HG03103 (cell line): Measurements from ENCODE around the gene EGLN1.

ENCODE experiments used
- ATAC-seq: cut with Tn5 transposase; IDR thresholded peaks from one replicate; pipeline ENCODE4 v1.9.1; 2021; ENCODE audit warnings: low read depth; ENCODE audit not compliant: unreplicated experiment

The EGLN1 gene

DNA sequence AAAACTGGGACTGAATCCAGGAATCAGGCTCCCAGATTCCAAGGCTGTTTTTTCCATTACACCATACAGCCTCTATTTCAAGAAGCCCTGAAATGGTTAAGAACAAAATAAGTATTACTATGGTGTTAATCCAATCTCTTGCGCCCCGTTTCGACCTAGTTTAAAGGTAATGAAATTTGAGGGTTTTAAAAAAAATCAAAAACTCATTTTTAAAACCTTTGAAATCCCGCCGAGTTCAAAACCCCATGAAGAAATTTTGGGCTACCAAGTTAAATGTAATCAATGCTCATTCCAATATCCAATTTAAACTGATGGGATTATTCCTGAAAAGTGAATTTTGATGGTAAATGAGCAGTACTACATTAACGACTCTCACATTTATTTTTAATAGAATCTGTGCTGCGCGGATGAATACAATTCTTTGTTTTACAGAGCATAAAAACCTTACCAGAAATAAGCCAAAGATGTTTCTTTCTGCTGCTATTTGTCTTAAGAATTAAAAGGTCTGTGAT, 767 bp upstream of the EGLN1 start:
- ATAC-seq, result no peak

DNA sequence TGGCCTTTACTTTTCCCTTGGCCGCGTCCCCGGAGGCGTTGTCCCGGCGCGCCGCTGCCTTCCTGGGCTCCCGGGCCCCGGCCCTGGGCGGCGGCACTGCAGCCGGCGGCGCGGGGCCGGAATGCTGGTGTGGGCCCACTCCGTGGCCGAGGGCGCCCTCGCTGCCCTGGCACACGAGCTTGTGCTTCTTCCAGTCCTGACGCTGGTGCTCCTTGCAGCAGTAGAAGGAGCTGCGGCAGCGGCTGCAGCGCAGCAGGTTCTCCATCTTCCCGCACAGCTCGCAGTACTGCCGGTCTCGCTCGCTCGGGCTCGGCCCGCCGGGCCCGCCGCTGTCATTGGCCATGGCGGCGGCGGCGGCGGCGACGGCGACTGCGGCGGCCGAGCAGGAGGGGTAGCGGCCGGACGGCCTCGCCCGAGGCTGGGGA, 529 bp downstream of the EGLN1 start:
- ATAC-seq, result peak; percentile 15

DNA sequence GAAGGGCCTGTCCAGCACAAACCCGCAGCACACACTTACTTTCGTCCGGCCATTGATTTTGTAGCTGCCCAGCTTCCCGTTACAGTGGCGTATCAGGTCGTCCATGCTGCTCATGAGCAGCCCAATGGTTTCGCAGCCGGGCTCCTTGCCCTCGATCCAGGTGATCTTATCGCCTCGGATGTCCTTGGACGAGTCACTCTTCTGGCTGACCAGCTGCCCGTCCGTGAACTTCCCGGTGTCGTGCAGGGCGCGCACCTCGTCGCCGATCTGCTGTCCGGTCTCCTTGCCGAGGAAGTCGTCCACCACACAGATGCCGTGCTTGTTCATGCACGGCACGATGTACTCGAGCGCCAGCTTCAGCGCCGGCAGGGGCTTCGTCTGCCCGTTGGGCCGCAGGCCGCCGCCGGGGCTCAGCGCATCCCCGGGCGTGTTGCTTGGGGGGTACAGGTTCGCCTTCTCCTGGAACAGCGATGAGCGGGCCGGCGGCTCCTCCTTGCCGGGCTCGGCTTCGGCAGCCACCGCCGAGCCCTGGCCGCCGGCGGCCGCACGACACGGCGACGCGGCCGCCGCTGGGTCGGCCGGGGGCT, 1.0 kb downstream of the EGLN1 start:
- ATAC-seq, result peak; percentile 5

DNA sequence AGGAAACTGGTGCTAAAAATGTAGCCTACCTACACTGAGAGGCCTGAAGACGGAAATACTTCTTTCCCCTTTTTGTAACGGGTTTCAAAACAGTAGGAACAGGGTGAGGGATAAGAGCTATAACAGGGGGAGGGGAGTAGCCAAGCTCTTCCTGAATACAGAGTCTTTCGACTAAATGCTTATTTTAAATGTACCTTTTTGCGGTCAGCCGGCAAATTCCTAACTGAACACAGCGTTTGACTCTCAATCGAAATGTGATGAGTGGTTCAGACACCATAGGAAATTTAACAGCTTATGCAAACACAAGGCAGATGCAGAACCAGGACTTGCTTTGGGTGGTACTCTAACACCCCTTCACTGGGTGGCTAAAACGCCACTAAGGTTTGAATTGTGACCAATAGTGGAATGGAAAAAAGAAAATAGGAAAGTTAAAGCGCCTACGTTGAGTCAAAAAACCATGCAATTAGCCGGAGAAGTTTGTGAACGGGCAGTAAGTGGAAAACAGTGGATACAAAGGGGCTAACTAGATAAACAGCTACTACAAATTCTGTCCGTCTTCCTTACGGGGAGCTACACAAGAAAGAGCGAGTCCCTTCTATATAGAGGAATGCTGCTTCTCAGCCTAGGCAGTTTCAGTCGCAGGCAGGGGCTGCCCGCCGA, 1.7 kb downstream of the EGLN1 start:
- no peak for ATAC-seq

DNA sequence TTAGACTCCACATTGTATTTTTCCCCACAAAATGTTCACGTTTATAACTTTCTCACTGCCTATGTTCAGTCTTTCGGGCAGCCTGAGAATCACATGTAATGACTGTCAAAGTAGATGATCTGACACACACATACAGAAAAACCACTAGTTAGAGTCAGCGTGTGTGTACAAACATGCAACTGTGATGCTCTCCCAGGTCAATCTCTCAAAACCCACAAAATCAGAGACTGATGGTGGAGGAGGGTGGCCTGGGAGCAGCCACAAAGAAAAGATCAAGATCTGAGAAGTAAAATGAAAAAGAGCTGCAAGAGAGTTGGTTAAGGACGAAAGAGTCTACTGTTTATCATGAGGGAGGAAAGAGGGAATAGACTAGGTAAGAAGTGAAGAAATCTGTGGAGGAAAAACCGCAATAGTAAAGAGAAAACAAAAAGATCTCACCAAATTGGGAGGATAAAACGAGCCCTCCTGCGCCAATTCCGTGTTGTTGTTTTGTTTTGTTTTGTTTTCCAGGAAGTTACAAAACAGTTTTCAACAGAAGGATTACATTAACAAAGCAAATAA, 2.3 kb downstream of the EGLN1 start:
- ATAC-seq, result no peak

DNA sequence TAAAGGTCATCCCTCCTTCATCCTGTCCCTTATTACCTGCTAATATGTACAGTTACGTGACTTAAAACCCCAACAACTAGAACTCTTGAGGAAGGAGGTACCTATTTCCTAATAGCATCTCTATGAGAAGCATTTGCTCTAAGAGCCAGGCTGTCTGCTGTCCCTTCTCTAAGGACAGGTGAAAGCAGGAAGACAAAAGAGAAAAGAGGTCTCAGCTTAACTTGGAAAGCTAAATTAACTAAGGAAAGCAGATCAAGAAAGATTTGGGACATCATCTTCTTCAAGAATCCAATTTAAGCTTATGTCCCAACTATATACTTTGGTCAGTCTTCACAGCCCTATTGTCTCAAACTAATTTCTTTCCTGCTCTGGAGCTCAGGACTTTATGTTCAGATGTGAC, 2.9 kb downstream of the EGLN1 start:
- no peak for ATAC-seq

DNA sequence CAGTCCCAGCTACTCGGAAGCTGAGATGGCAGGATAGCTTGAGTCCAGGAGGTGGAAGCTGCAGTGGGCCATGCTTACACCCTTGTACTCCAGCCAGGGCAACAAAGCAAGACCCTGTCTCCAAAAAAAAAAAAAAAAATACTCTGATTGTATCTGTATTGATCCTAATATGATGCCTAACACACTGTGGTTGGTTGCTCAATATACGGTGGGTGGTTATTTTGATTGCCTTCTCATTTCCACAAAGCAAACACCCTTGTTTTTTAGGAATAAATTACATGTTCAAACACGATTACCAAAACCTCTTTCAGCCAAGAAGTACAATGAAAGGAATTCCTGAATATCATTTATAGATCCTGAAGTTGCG, 3.4 kb downstream of the EGLN1 start:
- ATAC-seq, result no peak

DNA sequence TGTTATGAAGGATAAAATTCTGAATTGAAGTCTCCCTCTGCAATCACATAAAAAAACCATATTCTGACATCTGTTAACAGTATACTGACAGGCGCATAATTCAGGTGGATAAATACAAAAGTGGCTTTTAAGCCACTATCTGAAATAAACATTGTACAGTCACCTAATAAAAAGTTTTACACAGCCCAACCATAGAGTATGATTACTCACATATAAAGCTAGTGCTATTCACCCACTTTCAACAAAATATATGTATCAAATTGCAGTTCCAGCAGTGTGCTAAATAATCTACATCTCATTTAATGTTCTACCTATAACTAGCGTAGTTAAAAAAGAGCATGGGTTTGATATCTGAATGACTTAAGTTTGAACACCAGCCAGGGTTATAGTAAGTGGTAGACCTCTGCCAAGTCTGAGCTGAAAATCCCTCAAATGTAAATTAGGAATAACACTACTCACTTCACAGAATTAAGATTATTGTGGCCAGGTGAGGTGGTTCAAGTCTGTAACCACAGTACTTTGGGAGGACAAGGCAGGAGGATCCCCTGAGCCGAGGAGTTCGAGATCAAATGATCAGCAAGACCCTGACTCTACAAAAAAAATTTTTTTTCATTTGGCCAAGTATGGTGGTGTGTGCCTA, 3.9 kb downstream of the EGLN1 start:
- no peak for ATAC-seq

DNA sequence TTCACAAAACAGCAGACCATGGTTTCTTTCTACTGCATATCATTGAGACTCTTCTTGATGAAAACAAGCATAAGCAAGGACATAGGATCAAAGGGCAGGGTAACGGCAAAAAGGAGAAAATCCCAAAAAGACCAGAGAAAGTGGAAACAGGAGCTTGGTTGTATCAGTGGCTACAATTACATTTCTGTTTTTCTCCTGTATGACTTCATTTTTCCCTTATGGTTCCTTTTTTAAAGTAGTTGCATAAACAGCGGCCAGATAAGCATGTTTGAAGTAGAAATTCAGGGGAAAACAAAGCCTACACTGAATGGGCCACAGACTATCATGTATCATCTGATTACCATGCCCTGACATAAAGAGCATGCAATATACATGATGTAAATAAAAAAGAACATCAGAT, 4.6 kb downstream of the EGLN1 start:
- no peak for ATAC-seq

DNA sequence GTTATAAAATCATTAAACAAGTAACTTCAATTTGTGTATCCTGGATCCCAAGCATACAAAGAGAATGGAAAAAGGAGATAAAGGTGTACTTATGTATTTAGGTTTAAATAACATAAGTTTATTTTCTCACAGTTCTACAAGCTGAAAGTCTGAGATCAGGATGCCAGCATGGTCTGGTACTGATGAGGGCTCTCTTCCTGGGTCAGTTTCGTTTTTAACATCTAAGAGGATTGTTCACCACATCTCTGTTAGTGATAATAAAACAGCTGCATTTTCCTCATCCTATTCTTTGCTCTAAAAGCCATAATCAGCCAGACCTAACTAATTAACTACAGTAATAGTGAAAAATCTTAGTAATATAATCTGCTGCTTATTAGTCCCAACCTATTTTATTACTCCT, 5.2 kb downstream of the EGLN1 start:
- ATAC-seq, result no peak

DNA sequence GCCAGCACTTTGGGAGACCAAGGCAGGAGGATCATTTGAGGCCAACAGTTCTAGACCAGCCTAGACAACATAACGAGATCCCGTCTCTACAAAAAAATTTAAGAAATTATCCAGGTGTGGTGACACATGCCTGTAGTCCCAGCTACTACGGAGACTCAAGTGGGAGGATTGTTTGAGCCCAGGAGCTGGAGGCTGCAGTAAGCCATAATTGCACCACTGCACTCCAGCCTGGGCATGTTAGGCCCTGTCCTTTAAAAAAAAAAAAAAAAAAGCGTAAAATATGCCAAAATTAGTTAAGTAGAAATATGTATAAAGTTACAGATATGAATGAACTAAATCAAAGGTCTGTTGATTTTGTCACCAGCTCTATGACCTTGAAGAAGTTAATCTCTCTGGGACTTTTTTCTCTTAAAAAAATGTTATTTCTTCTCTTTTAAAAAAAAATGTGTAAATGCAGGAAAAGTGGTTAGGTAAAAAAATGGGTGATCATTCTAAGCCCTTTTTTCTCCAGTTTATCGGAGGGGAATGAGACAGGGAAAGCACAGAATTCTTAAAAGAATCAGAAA, 7.0 kb downstream of the EGLN1 start:
- ATAC-seq, result no peak

DNA sequence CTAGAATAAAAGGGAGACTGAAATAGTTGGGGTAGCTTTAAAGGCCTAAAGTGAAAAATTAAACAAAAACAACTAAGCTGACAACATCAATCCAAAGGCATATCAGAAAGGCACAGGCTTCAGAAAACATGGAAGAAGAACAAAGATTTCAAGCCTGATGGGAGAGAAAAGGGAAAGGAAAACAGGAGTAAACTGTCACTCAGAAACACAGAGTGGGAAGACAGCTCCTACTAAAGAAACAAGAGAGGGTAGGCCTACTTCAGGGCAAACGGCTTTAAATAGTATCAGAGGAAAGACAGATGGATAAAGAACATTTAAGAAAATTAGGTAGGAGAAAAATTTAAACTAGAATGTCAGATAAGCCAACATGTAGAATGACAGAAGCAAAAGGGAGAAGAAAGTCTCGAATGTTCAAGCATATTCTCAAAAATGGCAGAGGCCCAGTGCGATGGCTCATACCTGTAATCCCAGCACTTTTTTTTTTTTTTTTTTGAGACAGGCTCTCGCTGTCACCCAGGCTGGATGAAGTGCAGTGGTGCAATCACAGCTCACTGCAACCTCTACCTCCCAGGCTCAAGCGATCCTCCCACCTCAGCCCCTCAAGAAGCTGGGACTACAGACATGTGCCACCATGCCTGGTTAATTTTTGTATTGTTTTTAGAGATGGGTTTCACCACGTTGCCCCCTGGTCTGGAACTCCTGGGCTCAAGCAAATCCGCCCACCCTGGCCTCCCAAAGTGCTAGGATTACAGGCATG, 7.6 kb downstream of the EGLN1 start:
- ATAC-seq, result no peak

DNA sequence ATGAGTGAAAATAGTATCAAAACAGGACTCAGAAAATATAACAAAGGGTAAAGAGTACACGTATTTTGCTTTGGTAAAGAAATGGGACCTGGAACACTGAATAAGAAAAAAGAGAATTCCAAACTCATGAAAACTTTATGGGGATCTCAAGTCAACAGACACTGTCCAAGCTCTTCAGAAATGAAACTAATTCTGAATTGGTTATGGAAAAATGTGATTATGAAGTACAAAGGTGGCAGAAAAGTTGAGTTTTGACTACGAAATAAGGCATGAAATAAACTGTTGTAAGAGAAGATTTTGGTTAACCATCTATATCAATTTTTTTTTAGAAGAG, 8.4 kb downstream of the EGLN1 start:
- no peak for ATAC-seq

DNA sequence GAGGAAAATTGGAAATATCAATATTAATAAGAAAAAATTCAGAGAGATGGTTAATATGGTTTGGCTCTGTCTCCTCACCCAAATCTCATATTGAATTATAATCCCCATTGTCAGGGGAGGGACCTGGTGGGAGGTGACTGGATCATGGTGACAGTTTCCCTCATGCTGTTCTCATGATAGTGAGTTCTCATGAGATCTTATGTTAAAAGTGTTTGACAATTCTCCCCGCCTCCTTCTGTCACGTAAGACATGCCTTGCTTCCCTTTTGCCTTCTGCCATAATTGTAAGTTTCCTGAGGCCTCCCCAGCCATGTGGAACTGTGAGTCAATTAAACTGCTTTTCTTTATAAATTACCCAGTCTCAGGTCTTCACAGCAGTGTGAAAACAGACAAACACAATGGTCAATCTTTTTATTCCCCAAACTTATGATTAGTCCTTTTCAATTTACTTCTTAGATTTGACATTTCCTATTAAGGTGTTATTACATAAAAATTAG, 11.0 kb downstream of the EGLN1 start:
- ATAC-seq, result no peak

DNA sequence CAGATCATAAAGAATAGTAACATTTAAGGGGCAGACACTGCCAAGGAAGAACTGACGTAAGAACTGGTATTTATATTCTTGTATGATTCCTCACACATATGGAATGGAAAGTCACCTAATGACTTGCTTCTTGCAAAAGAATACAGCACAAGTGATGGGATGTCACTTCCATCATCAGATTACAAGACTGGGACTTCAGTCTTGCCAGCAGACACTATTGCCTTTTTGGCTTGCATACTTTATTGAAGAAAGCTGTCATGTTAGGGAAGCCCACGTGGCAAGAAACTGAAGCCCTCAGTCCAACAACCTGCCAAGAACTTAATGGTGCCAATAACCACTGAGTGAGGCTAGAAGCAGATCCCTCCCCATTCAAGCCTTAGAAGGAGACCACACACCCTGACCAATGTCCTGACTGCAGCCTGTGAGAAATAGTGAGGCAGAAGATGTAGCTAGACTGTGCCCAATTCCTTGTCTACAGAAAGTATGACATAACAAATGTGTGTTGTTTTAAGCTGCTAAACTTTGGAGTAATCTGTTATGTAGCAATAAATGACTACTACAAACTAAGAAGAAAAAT, 12.0 kb downstream of the EGLN1 start:
- ATAC-seq, result no peak

DNA sequence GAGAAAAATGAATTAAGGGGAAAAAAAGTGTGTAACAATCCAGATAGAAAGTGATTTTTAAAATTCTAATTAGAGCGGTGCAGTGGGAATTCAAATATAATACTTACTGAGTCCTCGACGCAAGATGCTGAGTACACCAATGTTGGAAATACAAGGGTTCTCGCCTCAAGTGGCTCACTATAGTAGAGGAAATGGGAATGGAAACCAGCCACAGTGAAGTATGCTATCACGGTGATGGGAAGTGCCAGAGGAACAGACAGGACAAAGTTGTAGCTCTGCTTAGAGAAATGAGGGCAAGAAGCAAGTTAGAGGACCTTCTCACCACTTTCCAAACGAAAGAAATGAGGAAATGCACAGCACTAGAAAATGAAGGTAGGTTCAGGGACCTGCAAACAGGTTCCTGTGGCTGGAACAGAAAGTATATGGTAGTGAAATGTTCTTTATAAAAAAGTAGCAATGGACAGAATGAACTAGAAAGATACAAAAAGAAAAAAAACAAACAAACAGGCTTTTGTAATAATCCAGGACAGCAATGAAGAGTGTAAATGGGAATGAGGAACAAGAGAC, 13.5 kb downstream of the EGLN1 start:
- ATAC-seq, result no peak

DNA sequence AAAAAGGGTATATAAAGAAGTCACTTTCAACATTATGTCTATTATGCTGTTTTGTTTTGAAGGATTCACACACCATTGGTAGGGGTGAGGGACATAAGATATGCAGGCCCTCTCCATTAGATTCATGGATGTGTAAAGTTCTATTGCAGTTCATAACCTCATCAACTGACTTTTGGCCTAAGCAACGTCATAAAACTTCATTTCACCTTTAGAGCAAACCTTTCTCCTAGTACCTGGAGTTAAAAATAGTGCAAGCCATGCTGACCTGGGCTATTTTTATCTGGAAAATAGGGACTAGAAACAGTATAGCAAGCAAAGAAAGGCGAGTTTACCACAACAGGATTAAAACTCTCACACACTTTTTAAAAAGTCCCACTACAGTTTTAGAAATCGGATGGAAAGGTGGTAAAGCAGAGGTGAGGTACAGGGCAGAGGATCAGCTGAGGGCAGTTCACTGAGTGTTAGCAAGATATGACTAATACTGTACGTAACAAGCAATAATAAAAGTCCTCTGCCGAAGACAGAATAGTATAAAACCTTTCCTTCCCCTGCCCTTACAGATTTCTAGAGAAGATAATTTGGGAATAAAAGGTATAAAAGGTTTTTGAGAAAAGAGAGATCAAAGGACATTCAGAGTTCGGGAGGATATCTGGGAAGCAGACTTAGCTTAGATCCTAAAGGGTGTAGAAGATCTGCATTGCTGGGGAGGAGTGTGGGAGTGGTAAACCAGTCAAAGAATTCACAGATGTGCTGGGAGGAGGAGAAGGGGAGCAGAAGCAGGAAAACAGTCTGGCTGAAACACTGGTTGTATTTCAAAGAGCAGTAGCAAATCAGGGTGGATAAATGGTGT, 14.3 kb downstream of the EGLN1 start:
- no peak for ATAC-seq

DNA sequence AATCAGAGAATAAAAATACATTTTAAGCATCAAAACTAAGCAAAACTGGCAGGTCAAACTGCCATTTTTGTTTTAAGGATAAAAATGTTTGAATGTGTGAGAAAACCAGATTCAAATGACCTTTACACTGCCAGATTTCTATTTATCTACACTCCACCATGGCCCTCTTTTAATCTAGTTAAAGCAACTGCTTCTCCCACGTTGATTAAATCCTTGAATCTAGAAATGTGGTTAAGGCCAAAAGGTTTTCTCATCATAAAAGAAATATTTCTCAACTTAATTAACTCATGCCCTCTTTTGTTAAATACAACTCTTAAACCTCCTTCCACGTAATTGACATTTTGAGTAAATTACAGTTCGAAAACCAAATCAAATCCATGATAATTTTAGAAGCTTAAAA, 15.0 kb downstream of the EGLN1 start:
- ATAC-seq, result no peak

DNA sequence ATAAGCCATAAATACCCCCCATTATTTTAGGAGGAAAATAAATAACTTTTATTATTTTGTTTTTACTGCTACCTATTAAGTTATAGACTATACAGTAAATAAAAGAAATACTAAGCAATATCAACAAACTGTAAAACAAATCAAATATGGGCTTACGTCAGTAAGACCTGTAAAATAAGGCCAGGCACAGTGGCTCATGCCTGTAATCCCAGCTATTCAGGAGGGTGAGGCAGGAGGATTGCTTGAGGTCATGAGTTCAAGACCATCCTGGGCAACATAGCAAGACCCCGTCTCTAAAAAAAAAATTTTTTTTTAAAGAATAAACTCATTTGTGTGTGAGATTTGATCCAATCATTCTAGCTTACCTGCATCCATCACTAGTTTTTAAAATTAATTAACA, 17.8 kb downstream of the EGLN1 start:
- no peak for ATAC-seq
